ENCODE data around the gene OR51B4.

DNA sequence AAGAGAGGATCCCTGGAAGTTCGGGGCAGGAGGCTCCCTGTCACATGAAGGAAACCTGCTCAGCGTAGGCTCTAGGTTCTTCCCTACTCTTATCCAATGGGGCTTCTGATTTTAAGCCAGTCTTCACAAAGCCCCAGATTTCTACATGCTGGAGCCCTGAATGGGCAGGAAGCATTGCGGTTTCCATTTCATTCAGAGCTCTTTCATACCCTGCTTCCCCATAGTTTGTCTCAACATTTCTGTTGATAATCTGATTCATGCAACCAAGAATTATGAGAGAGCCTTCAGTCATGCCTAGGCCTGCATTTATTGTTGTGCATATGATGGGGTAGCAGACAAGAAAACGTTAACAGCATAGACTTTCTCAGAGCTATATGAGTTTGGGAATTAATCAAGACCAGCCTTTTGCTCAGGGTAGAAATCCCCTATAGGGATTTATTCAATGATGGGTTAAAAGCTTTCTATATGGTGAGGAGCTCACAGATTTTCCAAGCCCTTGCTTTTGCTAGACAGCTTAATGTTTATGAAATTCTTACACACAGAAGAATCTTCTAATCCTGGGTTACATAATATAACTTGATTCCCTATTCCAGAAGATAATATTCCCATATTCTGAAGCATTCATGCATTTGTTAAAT is 15.9 kb downstream of the OR51B4 start:
- TF ChIP-seq, protein P1, sequence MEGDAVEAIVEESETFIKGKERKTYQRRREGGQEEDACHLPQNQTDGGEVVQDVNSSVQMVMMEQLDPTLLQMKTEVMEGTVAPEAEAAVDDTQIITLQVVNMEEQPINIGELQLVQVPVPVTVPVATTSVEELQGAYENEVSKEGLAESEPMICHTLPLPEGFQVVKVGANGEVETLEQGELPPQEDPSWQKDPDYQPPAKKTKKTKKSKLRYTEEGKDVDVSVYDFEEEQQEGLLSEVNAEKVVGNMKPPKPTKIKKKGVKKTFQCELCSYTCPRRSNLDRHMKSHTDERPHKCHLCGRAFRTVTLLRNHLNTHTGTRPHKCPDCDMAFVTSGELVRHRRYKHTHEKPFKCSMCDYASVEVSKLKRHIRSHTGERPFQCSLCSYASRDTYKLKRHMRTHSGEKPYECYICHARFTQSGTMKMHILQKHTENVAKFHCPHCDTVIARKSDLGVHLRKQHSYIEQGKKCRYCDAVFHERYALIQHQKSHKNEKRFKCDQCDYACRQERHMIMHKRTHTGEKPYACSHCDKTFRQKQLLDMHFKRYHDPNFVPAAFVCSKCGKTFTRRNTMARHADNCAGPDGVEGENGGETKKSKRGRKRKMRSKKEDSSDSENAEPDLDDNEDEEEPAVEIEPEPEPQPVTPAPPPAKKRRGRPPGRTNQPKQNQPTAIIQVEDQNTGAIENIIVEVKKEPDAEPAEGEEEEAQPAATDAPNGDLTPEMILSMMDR (IDR thresholded peaks at IDR 0.05), result no peak
- no peak for TF ChIP-seq POLR2A (IDR thresholded peaks at IDR 0.05)
- no peak for TF ChIP-seq POLR2AphosphoS5 (IDR thresholded peaks at IDR 0.05)
- TF ChIP-seq EP300 (IDR thresholded peaks at IDR 0.05; ENCODE audit: low read depth), result no peak

Data from transverse colon (tissue), 4 donors.